GM19240 (cell line): Measurements from ENCODE around the gene PDPN.

ENCODE experiments used
- DNase-seq: peaks from one replicate; pipeline ENCODE4 v3.0.0; 2011; ENCODE audit warnings: low spot score; ENCODE audit not compliant: insufficient read length

PDPN gene

DNA sequence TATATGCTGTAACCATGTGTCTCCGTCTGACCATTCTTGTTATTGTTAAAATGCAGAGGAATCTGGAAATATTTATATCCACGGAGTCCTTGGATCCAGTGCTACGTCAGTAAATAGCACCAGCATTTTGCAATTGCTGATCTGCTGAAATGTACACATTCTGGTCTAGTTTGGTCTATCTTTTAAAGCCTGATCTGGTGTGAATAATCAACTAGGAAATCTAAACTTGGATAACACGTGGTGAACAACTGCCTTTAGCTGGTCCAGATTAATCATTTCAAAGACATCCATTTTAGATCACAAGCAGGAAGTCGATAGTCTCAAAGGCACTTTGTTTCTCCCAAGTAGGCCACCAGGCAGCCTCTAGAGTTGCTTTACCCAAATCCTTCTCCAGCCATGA is 32.6 kb downstream of the PDPN start:
- no peak for DNase-seq

- no peak for DNase-seq
Measured at GRCh38 chr1:13617108-13617507, 33.5 kb downstream of the PDPN start.

GRCh38 chr1:13617773-13618172 is 34.1 kb downstream of the PDPN start:
- no peak for DNase-seq

- no peak for DNase-seq
Measured at GRCh38 chr1:13618483-13618882, 34.9 kb downstream of the PDPN start.

GRCh38 chr1:13619909-13620308 is 36.3 kb downstream of the PDPN start:
- no peak for DNase-seq

GRCh38 chr1:13620825-13621224 is 37.2 kb downstream of the PDPN start:
- no peak for DNase-seq

DNA sequence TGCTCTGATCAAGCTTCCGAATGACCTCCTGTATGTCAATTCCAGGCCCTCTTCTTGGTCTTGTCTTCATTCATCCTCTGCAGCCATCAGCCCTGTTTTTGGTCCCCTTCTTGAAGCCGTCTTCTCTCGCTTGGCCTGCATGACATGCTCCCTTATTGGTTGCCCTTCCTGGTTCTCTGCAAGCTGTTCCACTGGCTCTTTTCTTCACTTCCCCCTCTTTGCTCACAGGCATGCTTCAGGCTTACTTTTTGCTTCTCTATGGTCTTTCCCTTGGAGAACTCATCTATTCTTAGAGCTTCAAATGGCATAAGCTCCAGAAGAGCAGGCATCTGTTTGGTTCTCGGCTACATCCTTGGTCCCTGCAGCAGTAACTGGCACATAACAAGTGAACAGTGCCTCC is 38.8 kb downstream of the PDPN start:
- DNase-seq = no peak

DNA sequence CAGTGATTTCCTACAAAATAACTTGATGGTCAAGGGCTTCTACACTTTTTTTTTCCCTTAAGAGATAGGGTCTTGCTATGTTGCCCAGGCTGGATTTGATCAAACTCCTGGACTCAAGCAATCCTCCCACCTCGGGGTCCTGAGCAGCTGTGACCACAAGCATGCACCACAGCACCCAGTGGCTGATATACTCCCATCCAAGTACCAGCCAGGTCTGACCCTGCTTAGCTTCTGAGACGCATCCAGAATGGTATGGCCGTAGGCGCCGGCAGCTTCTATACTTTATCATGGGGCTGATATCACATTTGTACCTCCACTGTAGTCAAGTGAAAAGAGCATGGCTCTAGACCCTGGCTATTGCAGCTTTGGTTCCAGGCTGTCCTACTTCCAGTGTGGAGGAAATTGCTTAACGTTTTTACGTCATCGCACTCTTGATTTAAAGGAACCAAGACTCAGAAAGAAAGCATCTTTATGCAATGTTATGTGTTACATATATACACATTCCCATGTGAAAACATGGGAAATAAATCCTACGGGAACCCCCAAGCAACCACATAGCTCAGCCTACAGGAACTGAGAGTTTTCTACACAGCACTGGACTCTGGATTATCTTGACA is 39.5 kb downstream of the PDPN start:
- no peak for DNase-seq

DNA sequence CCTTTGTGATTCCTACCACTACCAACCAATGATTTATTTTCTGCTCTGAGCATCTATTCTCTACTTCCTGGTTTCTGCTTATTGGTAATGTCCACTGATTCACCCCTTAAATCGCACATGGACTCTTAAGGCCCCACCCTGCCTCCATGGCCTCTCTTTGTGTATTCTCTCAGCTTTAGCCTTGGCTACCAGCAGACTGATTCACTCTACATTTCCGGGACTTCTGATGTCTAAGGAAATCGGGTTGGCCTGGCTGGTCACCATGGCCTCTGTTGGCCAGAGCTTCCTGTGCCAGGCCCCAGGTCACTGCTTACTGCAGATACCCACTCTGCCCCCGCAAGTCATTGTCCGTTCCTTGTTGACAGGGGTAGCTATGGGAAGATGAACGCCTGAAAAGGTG is 40.9 kb downstream of the PDPN start:
- no peak for DNase-seq

DNA sequence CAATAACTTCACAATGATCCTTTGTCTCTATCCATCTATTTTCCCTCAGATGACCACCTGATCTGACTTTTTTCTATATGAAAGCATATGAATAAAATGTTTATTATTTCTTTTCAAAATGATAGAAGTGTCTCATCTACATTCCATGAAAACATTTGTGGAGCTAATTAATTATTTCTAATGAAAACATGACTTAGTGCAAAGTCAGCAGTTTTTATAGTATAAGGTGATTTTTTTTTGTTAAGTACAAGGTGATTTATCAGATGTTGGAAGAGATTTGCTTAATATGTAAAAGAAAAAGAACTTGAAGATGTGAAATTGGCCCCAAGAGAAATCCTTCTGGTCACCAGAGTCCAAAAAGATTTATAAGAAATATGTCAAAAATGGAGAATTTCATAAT is 43.5 kb downstream of the PDPN start:
- no peak for DNase-seq

- no peak for DNase-seq
Measured at GRCh38 chr1:13628218-13628617, 44.6 kb downstream of the PDPN start.

DNA sequence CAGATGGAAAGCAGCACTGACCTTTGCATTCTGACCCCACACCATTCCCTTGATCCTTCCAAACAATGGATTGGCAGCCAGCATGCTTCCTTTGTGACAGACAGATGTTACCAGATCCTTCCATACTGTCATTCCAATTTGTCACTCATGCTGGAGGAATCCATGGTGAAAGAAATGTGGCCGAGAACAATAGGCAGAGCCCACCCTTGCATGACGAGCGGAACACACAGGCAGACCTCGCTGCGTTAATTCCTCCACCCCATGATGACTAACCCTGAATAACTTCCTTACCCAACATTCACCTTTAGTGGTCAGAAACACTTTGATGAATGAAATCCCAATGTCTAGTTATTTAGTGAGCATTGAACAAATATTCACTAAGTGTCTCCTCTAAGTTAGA is 45.1 kb downstream of the PDPN start:
- DNase-seq = no peak

DNA sequence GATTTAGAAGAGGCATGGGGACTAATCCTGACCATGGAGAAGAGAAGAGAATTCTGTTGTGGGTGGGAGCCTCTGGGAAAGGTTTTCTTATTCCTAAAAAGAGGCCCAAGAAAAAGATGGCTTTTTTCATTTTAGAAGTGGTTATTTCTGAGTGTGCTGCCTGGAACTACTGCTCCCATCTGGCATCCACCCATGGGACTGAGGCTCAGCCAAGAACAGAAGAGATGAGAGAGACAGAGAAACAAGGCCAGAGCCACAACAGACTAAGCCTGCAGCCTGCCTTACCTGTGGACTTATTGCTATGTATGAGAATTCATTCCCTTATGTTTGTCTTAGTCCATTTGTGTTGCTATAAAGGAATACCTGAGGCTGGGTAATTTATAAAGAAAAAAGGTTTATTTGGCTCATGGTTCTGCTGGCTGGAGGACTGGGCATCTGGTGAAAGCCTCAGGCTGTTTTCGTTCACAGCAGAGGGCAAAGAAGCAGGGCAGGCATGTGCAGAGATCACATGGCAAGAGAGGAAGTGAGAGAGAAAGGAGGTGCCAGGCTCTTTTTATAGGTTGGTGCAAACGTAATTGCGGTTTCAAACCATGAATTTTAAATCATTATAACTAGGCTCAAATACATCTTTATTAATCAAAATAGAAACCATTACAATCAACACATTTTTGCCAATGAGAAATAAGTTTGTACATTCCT is 58.8 kb downstream of the PDPN start:
- no peak for DNase-seq

GRCh38 chr1:13643017-13643416 is 59.4 kb downstream of the PDPN start:
- DNase-seq = no peak

- DNase-seq = no peak
Measured at GRCh38 chr1:13646521-13646920, 62.9 kb downstream of the PDPN start.

- no peak for DNase-seq
Measured at GRCh38 chr1:13651279-13651678, 67.6 kb downstream of the PDPN start.

- no peak for DNase-seq
Measured at GRCh38 chr1:13652238-13652637, 68.6 kb downstream of the PDPN start.

GRCh38 chr1:13661539-13661938 is 77.9 kb downstream of the PDPN start:
- DNase-seq = no peak

DNA sequence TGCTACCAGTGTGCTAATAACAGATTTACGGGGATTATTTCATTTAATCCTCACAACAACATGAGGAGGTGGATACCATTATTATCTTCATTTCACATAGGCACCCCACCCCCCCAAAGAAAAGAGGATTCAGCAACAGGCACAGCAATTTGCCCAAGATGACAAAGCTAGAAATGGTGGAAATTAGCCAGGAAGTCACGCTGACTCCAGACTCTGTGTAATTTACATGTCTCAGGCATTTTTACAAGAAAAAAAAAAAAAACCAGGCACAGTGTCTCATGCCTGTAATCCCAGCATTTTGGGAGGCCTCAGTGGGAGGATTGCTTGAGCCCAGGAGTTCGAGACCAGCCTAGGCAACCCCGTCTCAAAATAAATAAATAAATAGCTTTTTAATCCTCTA is 78.9 kb downstream of the PDPN start:
- no peak for DNase-seq

GRCh38 chr1:13663969-13664368 is 80.3 kb downstream of the PDPN start:
- DNase-seq = no peak

DNA sequence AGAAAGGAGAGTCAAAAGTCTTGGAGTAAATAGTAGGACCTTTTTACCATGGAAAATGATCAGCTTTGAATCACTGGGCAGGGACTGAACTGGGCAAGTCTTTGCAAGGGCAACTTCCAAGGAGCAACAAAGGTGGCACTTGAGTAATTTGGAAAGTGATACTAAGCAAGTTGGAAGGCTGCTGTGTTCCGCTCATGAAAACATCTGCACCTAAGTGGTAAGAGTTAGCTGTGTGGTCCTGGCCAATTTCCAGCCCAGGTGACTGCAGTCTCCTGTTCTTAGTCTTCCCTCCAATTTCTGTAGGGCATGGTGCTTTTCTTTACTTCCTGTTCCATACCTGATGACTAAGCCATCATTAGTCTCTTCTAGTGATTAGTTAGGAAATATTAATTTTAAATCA is 80.8 kb downstream of the PDPN start:
- DNase-seq = no peak

- DNase-seq = no peak
Measured at GRCh38 chr1:13666317-13666716, 82.7 kb downstream of the PDPN start.
